Neuronal stem cell (in vitro differentiated cells): Measurements from ENCODE around the gene FOXA1.

Source experiments
- DNase-seq: peaks from one replicate; pipeline ENCODE4 v3.0.0-alpha.2; 2013; ENCODE audit warnings: low spot score
- H2AFZ ChIP-seq: one replicate; pipeline ENCODE4 v1.6.1; 2013; ENCODE audit warnings: mild to moderate bottlenecking, low read length, inconsistent platforms
- H2AK5ac ChIP-seq: 2 replicates; pipeline ENCODE4 v1.6.1; 2013; ENCODE audit warnings: low read depth, mild to moderate bottlenecking, inconsistent platforms, low read length, moderate library complexity, mixed read lengths
- H2BK120ac ChIP-seq: 2 replicates; pipeline ENCODE4 v1.6.1; 2013; ENCODE audit warnings: low read depth, mild to moderate bottlenecking, inconsistent platforms, low read length, moderate library complexity, mixed read lengths
- H2BK12ac ChIP-seq: one replicate; pipeline ENCODE4 v1.6.1; 2013; ENCODE audit warnings: low read length, inconsistent platforms
- H2BK15ac ChIP-seq: 2 replicates; pipeline ENCODE4 v1.6.1; 2013; ENCODE audit warnings: mild to moderate bottlenecking, low read length, inconsistent platforms, mixed read lengths
- H2BK5ac ChIP-seq: one replicate; pipeline ENCODE4 v1.6.1; 2013; ENCODE audit warnings: inconsistent platforms, mild to moderate bottlenecking, low read length, moderate library complexity
- H3K14ac ChIP-seq: one replicate; pipeline ENCODE4 v1.6.1; 2013; ENCODE audit warnings: low read length, inconsistent platforms
- H3K18ac ChIP-seq: 2 replicates; pipeline ENCODE4 v1.6.1; 2013; ENCODE audit warnings: low read length, inconsistent platforms
- H3K23ac ChIP-seq: 2 replicates; pipeline ENCODE4 v1.6.1; 2013; ENCODE audit warnings: low read depth, mild to moderate bottlenecking, mixed read lengths, low read length, inconsistent platforms; ENCODE audit not compliant: poor library complexity
- H3K27ac ChIP-seq: replicated peaks from 3 replicates; pipeline ENCODE4 v1.5.1; 2013; ENCODE audit warnings: low read length, inconsistent platforms
- H3K27me3 ChIP-seq, 3 experiments: 2 replicates each; pipeline ENCODE4 v1.6.1; 2013; ENCODE audit warnings: low read length in 3 of 3, mild to moderate bottlenecking in 2 of 3, inconsistent platforms in 1 of 3, low read depth in 1 of 3, mixed read lengths in 1 of 3, moderate library complexity in 1 of 3; ENCODE audit not compliant: control insufficient read depth in 3 of 3, insufficient read depth in 3 of 3
- H3K36me3 ChIP-seq, 2 donors: replicated peaks in 1 of 2; 2 replicates each; pipeline ENCODE4 v1.6.1; 2013; ENCODE audit warnings: low read length in 2 of 2; ENCODE audit not compliant: control insufficient read depth in 2 of 2, insufficient read depth in 2 of 2
- H3K4ac ChIP-seq: 2 replicates; pipeline ENCODE4 v1.6.1; 2013; ENCODE audit warnings: inconsistent platforms, mild to moderate bottlenecking, low read length, moderate library complexity
- H3K4me1 ChIP-seq, 2 donors: 1 replicate in 1 of 2; 2 replicates in 1 of 2; pipeline ENCODE4 v1.6.1; 2013; ENCODE audit warnings: low read length in 2 of 2, low read depth in 1 of 2; ENCODE audit not compliant: control insufficient read depth in 2 of 2, insufficient read depth in 1 of 2
- H3K4me2 ChIP-seq: one replicate; pipeline ENCODE4 v1.6.1; 2013; ENCODE audit warnings: mild to moderate bottlenecking, low read length, inconsistent platforms; ENCODE audit not compliant: insufficient read depth, poor library complexity, severe bottlenecking
- H3K4me3 ChIP-seq, 2 donors: 2 replicates each; pipeline ENCODE4 v1.5.1; 2013; ENCODE audit warnings: low read length in 2 of 2, mild to moderate bottlenecking in 2 of 2, inconsistent platforms in 1 of 2, moderate library complexity in 1 of 2
- H3K79me1 ChIP-seq: one replicate; pipeline ENCODE4 v1.6.1; 2013; ENCODE audit warnings: low read depth, mild to moderate bottlenecking, inconsistent platforms, low read length, moderate library complexity
- H3K9ac ChIP-seq: one replicate; pipeline ENCODE4 v1.6.1; 2013; ENCODE audit warnings: mild to moderate bottlenecking, low read depth, low read length, inconsistent platforms; ENCODE audit not compliant: poor library complexity
- H3K9me3 ChIP-seq, 2 donors: replicated peaks in 1 of 2; 2 replicates each; pipeline versions ENCODE3 to v1.6.1; 2013; ENCODE audit warnings: low read length in 2 of 2, mild to moderate bottlenecking in 2 of 2, inconsistent platforms in 1 of 2, low read depth in 1 of 2, mixed read lengths in 1 of 2, moderate library complexity in 1 of 2; ENCODE audit not compliant: control insufficient read depth in 2 of 2, insufficient read depth in 1 of 2
- H4K8ac ChIP-seq: one replicate; pipeline ENCODE4 v1.6.1; 2013; ENCODE audit warnings: low read depth, mild to moderate bottlenecking, inconsistent platforms, low read length, moderate library complexity
- H4K91ac ChIP-seq: one replicate; pipeline ENCODE4 v1.6.1; 2013; ENCODE audit warnings: low read length, low read depth, mild to moderate bottlenecking, inconsistent platforms; ENCODE audit not compliant: poor library complexity
- WGBS, 2 donors: extraction: QIAGEN DNeasy Blood & Tissue Kit; methylation state at CpG; one replicate each; pipeline ENCODE4 v1.1.7; 2013; ENCODE audit warnings: missing lambda C conversion rate in 2 of 2, mixed read lengths in 1 of 2; ENCODE audit not compliant: insufficient read length in 2 of 2, insufficient replicate concordance in 1 of 2; ENCODE audit errors: extremely low coverage in 2 of 2; 5-methylcytosine and 5-hydroxymethylcytosine counted together

The FOXA1 gene

GRCh38 chr14:37623426-37623951, 28.4 kb upstream of the FOXA1 start:
- H2AK5ac ChIP-seq: no peak overlapping the region
- H2BK5ac ChIP-seq: no peak overlapping the region
- H4K8ac ChIP-seq: no peak overlapping the region
- H3K14ac ChIP-seq: no peak overlapping the region
- no peaks in the 10 kb centered on the region for H3K79me1 ChIP-seq
- H3K36me3 ChIP-seq: no peaks in the 10 kb centered on the region
- no peak overlapping the region for H3K4ac ChIP-seq
- no peak overlapping the region for H3K4me2 ChIP-seq
- DNase-seq: no peak
- no peak overlapping the region for H3K4me3 ChIP-seq
- no peak overlapping the region for H3K9ac ChIP-seq
- H3K27me3 ChIP-seq: peaks cover 2 to 45% (median 22%) of the 10 kb centered on the region in 3 experiments
- no peak overlapping the region for H3K18ac ChIP-seq
- H4K91ac ChIP-seq: no peak overlapping the region
- no peak overlapping the region for H2BK15ac ChIP-seq
- H2BK12ac ChIP-seq: no peak overlapping the region
- WGBS, 2 donors: no CpG with 5 or more reads among the region's 1 CpG
- H3K23ac ChIP-seq: no peak overlapping the region
- H3K27ac ChIP-seq: no peak overlapping the region
- H3K4me1 ChIP-seq: peaks cover 0 to 4% of the 10 kb centered on the region in 2 donors
- peaks cover 0 to 6% of the 10 kb centered on the region in 2 donors for H3K9me3 ChIP-seq
- no peak overlapping the region for H2BK120ac ChIP-seq
- no peak overlapping the region for H2AFZ ChIP-seq

- Histone ChIP-seq H2BK12ac (no peak overlapping the region), H3K4me3 (peak overlapping the region; percentile 8 to 76), H4K91ac (no peak overlapping the region), H3K36me3 (no peaks in the 10 kb centered on the region), H2AK5ac (no peak overlapping the region), H3K27ac (no peak overlapping the region), H3K18ac (peak overlapping the region; percentile 94), H3K9ac (peak overlapping the region; percentile 67), H2BK15ac (peak overlapping the region; percentile 91), H3K14ac (peak overlapping the region; percentile 95), H4K8ac (no peak overlapping the region), H2AFZ (peak overlapping the region; percentile 84), H3K79me1 (no peaks in the 10 kb centered on the region), H3K23ac (no peak overlapping the region), H2BK5ac (no peak overlapping the region), H3K4me2 (peak overlapping the region; percentile 92), H3K4ac (no peak overlapping the region), H3K27me3 (peaks cover 2 to 45% (median 22%) of the 10 kb centered on the region in 3 experiments), H3K4me1 (peaks cover 0 to 4% of the 10 kb centered on the region in 2 donors), H3K9me3 (peaks cover 0 to 6% of the 10 kb centered on the region in 2 donors), H2BK120ac (no peak overlapping the region)
- DNase-seq: peak; percentile 47
- no CpG with 5 or more reads among the region's 81 CpGs for WGBS, 2 donors
These were observed 27.3 kb upstream of the FOXA1 start for GRCh38 chr14:37622231-37622923.

- H3K14ac ChIP-seq: no peak overlapping the region
- no peak overlapping the region for H3K4ac ChIP-seq
- H3K27me3 ChIP-seq: peaks cover 2 to 45% (median 22%) of the 10 kb centered on the region in 3 experiments
- DNase-seq: no peak
- no peaks in the 10 kb centered on the region for H3K79me1 ChIP-seq
- H2AFZ ChIP-seq: no peak overlapping the region
- H3K9me3 ChIP-seq: peaks cover 0 to 7% of the 10 kb centered on the region in 2 donors
- H4K91ac ChIP-seq: no peak overlapping the region
- no peak overlapping the region for H3K4me3 ChIP-seq
- peaks cover 0 to 4% of the 10 kb centered on the region in 2 donors for H3K4me1 ChIP-seq
- no peak overlapping the region for H2BK5ac ChIP-seq
- H2AK5ac ChIP-seq: no peak overlapping the region
- H3K4me2 ChIP-seq: no peak overlapping the region
- no peaks in the 10 kb centered on the region for H3K36me3 ChIP-seq
- H3K9ac ChIP-seq: no peak overlapping the region
- H3K23ac ChIP-seq: no peak overlapping the region
- H2BK12ac ChIP-seq: no peak overlapping the region
- no peak overlapping the region for H2BK15ac ChIP-seq
- no peak overlapping the region for H3K27ac ChIP-seq
- no peak overlapping the region for H4K8ac ChIP-seq
- no peak overlapping the region for H3K18ac ChIP-seq
- no peak overlapping the region for H2BK120ac ChIP-seq
These were observed 25.8 kb upstream of the FOXA1 start for GRCh38 chr14:37620856-37621255.

GRCh38 chr14:37618498-37619028, 23.5 kb upstream of the FOXA1 start:
- Histone ChIP-seq H3K27ac (no peak overlapping the region), H2BK5ac (no peak overlapping the region), H3K9me3 (peaks cover 0 to 11% of the 10 kb centered on the region in 2 donors), H3K14ac (no peak overlapping the region), H2BK15ac (no peak overlapping the region), H3K4ac (no peak overlapping the region), H3K4me3 (no peak overlapping the region), H2AFZ (no peak overlapping the region), H4K8ac (no peak overlapping the region), H4K91ac (no peak overlapping the region), H3K18ac (no peak overlapping the region), H3K23ac (no peak overlapping the region), H2BK12ac (no peak overlapping the region), H2AK5ac (no peak overlapping the region), H3K36me3 (no peaks in the 10 kb centered on the region), H3K4me2 (no peak overlapping the region), H3K79me1 (no peaks in the 10 kb centered on the region), H3K4me1 (peaks cover 0 to 4% of the 10 kb centered on the region in 2 donors), H2BK120ac (no peak overlapping the region), H3K27me3 (peaks cover 2 to 33% (median 21%) of the 10 kb centered on the region in 3 experiments), H3K9ac (no peak overlapping the region)
- no peak for DNase-seq
- whole genome bisulfite sequencing, 2 donors: no CpG with 5 or more reads among the region's 1 CpG
